NOMO-1 treated with dmso at 0.1 percent for 144 hours (cell line): ENCODE results near the gene NFAT5.
"Not testable (repeated sequence)": the region's sequence is repeated elsewhere in the genome, so short reads cannot be mapped to it uniquely, and the experiment has no call there.

ENCODE experiments used
- DNase-seq: peaks from one replicate; lab custom pipeline; 2025; ENCODE audit not compliant: unreplicated experiment; lab: John Stamatoyannopoulos, UW

NFAT5 gene

DNA sequence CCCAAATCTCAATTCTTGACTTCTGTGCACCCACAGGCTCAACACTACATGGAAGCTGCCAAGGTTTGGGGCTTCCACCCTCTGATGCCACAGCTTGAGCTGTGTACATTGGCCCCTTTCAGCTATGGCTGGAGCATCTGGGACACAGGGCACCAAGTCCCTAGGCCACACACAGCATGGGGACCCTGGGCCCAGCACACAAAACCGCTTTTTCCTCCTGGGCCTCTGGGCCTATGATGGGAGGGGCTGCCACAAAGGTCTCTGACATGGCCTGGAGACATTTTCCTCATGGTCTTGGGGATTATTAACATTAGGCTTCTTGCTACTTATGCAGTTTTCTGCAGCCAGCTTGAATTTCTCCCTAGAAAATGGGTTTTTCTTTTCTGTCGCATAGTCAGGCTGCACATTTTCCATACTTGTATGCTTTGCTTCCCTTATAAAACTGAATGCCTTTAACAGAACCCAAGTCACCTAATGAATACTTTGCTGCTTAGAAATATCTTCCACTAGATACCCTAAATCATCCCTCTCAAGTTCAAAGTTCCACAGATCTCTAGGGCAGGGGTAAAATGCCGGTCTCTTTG is 70.9 kb downstream of the NFAT5 start:
- not testable (repeated sequence) for DNase-seq

DNA sequence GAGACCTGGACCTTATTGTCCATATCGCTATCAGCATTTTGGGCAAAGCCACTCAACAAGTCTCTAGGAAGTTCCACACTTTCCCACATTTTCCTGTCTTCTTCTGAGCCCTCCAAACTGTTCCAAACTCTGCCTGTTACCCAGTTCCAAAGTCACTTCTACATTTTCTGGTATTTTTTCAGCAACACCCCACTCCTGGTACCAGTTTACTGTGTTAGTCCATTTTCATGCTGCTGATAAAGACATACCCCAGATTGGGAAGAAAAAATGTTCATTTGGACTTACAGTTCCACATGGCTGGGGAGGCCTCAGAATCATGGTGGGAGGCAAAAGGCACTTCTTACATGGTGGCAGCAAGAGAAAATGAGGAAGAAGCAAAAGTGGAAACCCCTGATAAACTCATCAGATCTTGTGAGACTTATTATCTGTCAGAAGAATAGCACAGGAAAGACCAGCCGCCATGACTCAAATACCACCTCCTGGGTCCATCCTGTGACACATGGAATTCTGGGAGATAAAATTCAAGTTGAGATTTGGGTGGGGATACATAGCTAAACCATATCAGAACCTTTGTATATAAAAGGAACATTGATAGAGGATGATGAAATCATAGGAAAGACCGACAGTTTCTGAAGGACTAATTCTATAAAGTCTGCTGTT is 71.6 kb downstream of the NFAT5 start:
- DNase-seq, result not testable (repeated sequence)

DNA sequence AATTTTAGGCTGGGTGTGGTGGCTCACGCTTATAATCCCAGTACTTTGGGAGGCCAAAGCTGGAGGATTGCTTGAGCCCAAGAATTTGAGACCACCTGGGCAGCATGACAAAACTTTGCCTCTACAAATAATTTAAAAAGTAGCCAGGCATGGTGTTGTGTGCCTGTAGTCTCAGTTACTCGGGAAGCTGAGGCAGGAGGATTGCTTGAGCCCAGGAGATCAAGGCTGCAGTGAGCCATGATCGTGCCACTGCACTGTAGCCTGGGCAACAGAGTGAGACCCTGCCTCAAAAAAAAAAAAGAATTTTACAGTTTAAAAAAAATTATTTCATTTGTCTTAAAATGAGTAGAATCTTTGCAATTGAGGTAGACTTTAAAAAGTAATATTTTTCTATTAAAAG is 78.2 kb downstream of the NFAT5 start:
- DNase-seq, result not testable (repeated sequence)

DNA sequence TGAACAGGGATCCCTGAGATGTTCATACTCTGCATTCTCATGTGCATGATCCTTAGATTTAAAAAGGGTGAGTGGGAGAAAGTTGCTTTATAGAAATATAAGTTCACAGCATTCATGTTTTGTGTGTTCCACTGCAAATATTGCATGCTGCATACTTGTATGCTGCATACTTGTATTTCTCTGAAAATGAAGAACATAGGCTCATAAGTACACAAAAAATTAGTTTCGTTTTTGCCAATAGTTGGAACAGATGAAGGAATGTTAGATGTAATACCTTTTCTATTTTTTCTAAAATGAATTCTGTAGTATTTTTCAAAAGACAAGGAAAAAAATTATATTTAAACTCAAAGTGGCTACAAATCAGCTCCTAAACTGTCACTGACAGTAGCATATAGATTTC is 79.0 kb downstream of the NFAT5 start:
- no peak for DNase-seq

DNA sequence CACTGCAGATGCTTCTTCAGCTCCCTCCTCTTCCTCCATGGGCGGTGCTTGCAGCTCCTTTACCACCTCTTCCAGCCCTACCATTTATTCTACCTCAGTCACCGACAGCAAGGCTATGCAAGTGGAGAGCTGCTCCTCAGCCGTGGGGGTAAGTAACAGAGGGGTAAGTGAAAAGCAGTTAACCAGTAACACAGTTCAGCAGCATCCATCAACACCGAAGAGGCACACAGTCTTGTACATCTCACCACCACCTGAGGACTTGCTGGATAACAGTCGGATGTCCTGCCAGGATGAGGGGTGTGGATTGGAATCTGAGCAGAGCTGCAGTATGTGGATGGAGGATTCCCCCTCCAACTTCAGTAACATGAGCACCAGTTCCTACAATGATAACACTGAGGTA is 81.3 kb downstream of the NFAT5 start:
- DNase-seq, result no peak

DNA sequence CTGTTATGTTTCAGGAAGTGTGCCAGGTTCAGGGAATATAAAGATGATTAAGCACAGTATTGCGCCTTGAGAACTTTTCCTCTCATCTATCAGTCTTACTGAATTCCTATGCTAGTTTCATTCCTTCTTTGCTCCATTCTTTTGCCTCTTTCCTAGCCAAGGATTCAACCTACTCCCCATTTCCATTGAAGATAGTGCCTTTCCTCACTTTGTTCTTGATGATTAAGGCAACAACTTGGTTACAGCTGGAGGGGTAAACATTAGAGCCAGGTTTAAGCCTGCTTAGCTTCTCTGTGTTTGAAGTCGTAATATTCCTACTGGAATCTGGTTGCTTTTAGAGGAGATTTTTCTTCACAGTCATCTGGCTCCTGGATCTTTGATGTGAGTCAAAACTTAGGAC is 85.5 kb downstream of the NFAT5 start:
- DNase-seq, result no peak

DNA sequence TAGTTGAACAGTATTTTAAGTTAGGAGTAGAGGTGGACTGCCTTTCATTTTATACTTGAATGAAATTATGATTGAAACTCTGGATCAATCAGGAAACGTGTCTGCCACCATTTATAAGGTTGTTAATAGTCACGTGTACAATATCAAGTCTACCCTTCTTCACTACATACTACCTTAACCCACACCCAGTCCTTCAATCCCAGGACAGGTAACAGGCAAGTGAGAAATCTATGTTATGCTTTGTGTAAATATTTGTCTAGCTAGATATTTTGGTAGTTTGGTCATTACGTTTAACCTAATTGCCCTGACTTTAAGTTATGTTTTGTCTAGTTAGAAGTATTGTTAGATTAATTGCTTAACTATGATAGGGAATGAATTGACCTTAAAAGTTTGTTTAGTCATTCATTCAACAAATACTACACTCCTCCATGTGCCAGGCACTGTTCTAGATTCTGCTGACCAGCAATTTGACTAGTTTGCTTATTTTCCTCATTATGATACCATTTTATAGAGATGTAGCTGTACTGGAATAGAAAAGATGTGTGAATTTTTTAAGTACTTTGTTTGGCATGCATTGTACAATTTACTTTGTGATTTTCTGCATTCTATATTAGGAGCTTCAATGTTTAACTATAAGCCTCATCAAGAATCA is 88.6 kb downstream of the NFAT5 start:
- DNase-seq, result no peak

DNA sequence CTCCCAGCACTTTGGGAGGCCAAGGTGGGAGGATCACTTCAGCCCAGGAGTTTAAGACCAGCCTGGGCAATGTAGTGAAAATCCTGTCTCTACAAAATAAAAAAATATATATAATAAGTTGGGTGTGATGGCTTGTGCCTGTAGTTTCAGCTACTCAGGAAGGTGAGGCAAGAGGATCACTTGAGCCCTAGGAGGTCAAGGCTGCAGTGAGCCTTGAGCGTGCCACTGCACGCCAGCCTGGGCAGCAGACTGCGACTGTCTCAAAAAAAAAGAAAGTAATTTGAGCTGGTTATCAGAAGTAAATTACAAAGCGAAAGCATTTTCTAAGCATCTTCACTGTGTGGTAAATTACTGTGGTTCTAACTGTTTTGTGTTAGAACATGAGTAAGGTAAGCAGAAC is 94.4 kb downstream of the NFAT5 start:
- DNase-seq, result no peak

DNA sequence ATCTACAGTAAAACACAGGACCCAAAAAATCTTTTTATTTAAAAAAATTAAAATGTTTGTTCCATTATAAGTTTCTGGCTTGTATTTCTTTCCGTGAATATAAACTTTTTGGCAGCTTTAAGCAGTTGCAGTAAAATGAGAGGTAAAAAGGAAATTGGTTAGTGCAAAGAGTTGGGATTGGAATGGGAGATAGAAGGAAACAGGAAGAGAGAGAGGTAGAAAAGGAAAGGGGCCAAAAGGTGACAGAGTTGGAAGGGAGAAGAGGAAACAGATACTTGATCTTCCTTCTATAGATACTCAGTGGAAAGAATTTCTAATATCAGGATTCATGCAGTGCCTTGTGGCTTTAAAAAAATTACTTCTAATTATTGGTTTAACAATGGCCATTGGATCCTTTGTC is 97.1 kb downstream of the NFAT5 start:
- DNase-seq, result no peak

DNA sequence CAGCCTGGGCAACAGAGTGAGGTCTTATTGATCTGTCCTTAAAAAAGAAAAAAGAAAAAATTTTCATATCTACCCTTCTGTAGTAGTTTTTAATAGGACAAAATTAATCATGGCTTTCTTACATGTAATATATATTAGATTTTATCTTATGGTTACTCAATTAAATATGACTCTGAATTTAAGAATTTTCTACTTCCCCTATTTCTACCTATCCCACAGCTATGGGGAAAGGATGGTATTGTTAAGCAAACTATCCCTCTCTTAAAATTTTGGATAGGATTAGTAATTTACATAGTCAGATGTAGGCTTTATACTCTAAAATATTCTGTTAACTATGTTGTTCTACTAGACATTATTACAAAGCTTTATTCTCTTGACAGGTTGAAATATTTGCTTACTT is 98.1 kb downstream of the NFAT5 start:
- no peak for DNase-seq

DNA sequence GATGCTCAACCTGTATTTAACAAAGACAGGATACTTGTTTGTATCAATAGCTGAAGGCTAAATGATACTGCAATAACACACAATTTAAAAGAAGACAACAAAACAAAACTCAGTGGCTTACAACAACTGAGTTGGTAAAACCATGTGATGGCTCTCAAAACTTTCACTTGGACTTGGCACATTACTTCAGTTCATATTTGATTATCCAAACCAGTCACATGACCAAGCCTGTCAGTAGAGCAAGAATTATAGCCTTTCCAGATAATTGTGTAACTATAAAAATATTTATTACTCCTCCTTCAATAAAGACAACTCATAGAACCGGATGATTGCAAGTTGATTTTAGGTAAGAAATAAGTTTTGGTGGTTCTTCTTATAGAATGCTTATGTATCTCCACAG is 103.8 kb downstream of the NFAT5 start:
- DNase-seq, result no peak

DNA sequence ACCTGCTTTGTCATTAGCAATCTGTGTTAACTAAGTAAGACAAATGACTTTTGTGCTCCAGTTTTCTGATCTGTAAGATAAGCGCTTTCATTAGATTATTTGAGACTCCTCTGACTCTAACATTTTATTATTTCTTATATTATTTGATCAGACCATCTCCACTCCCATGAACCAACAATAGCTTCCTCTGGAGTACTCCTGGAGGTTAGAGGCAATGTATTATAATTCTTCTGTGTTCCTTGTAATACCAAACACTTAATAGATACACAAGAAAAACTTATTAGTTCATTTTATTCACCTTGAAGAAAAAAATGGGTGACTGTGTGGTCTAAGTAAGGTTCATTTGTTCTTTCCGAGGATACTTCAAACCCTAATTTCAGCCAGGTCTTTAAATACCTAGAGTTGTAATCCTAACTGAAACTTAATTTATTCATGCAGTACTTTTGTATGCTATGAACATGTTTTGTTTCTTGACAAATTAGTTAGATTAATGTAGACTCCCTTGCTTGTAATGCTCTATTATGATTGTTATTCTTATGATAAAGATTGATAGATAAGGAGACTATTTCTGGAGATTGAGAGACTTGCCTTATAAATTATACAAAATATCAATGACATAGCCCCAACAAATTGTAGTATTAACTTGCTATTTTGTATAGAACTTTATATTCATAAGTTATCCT is 106.7 kb downstream of the NFAT5 start:
- no peak for DNase-seq

DNA sequence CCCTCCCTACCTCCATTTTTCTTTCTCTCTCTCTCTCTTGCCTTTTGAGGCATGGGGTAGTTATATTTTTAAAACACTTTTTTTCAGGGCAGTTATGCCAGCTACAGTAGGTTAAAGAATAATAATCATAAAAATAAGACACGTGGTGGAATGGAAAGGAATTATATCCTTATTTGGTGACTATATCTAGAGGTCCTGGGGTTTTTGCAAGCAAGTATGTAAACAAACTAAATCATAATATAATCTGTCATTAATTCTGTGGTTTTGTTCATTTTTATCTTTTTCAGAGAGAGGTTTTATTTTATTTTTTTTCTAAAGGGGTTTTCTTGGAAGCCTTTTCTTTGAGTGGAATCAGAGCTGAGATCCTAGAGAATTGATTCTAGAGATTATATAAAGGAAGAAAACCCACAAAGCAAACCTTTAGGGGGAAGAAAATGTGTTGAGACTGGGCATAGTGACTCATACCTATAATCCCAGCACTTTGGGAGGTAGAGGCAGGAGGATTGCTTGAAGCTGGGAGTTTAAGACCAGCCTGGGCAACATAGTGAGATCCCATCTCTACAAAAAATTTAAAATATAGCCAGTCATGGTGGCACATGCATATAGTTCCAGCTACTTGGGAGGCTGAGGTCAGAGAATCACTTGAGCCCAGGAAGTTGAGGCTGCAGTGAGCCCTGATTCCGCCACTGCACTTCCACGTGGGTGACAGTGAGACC is 107.4 kb downstream of the NFAT5 start:
- DNase-seq, result no peak

DNA sequence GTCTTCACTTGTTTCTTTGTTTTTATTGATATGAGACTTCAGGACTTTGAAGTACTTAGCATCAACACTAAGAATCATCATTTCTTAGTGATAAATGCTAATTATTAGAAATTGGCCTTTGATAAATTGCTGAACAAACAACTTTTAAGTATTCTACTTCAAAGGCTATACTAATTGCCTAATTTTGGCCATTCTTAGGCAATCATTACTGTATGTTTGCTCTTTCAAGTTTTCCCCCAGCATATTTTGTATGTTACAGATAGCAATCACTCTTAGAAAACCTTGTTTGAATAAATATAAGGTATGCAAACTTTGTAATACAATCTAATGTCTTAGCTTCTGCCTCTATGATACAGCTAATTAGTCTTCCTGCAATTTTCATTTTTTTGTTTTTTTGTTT is 114.6 kb downstream of the NFAT5 start:
- DNase-seq, result no peak

DNA sequence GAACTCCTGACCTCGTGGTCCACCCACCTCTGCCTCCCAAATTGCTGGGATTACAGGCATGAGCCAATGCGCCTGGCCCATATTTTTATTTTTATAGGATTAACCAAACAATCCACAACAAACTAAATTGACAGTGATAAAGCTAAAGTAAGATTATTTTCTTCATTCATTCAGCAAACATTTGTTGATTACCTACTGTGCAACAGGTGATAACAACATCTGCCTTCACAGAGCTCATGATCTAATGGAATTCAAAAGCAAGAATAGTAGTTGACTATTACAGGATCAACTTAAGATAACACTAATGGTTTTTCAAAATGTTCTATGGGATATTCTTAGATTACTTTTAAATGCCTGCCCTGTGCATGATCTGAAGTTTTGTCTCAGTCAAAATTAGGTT is 122.8 kb downstream of the NFAT5 start:
- no peak for DNase-seq

DNA sequence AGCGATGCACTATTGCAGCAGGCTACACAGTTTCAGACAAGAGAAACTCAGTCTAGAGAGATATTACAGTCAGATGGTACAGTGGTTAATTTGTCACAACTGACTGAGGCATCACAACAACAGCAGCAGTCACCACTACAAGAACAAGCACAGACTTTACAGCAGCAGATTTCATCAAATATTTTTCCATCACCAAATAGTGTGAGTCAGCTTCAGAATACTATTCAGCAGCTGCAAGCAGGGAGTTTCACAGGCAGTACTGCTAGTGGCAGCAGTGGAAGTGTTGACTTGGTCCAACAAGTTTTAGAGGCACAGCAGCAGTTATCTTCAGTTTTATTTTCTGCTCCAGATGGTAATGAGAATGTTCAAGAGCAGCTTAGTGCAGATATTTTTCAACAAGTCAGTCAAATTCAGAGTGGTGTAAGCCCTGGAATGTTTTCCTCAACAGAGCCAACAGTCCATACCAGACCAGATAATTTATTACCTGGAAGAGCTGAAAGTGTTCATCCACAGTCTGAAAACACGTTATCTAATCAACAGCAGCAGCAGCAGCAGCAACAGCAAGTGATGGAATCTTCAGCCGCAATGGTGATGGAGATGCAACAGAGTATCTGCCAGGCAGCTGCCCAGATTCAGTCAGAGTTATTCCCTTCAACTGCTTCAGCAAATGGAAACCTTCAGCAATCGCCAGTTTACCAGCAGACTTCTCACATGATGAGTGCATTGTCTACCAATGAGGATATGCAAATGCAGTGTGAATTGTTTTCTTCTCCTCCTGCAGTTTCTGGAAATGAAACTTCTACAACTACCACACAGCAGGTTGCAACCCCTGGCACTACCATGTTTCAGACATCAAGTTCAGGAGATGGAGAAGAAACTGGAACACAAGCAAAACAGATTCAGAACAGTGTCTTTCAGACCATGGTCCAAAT is 126.5 kb downstream of the NFAT5 start:
- no peak for DNase-seq

DNA sequence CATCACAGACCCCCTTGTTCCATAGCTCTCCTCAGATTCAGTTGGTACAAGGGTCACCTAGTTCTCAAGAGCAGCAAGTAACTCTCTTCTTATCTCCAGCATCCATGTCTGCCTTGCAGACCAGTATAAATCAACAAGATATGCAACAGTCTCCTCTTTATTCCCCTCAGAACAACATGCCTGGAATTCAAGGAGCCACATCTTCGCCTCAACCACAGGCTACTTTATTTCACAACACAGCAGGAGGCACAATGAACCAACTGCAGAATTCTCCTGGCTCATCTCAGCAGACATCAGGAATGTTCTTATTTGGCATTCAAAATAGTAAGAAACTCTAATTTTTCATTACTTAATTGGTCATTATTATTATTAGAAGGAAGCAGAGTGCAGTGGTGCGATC is 128.2 kb downstream of the NFAT5 start:
- DNase-seq, result no peak

DNA sequence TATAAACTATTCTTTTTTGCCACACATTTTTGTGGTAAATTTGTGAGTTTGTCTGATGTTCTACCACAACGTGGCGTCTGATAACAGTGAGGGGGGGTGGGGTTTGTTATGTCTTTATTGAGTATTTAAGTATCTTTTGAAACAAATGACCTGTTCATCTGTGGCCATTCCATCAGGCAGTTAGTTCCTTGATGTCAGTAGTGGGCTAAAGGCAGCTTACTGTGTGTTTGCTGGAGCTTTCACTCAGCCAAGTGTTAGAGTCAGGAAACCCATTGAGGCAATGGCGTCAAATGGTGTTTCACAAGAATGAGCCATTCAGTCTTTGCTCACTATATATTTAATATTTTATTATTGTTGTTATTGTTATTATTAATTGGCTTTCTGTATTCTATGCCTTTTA is 132.6 kb downstream of the NFAT5 start:
- DNase-seq, result no peak

DNA sequence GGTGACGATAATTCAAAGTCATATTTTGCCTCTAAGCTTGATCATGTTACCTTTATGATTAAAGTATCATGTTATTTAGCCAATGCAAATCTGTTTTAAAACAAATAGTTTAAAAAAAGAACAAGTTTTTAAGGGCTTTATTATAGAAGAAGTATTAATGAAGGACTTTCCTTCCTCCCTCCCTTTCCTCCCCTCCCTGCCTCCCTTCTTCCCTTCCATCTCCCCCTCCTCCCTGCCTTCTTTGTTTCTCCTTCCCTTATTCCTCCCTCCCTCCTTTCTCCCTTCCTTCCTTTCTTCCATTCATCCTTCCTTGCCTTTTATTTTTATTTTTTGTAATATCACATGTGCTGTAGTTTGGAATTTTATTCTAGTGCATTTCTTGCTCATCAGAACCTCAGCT is 134.1 kb downstream of the NFAT5 start:
- DNase-seq, result no peak

DNA sequence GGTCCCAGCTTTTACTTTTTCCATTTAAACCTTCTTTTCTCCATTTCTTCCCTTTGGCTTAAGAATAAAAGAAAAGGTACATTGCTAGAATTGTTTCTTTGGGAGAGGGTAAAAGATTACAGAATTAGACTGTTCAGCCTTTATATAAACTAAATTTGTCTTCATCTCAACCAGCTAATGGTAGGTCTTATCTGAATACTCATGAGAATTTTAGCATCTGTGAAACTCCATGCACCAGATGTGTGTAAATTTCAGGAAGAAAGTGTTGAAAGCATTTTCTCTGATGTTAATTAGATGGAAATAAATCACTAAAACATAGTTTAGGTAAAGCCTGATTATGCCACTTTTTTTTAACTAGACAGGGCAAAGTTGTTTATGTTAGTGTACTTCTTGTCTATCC is 135.7 kb downstream of the NFAT5 start:
- DNase-seq, result no peak
